SU-DHL-6 (cell line): ENCODE results near the gene ARMC8.

Experiments used
- CTCF ChIP-seq: fragments of 200-600 bp; sonication (generic); IDR thresholded peaks from one replicate; pipeline ENCODE4 v1.5.1; 2017; ENCODE audit warnings: antibody characterized with exemption, mild to moderate bottlenecking, low read length, moderate library complexity; ENCODE audit not compliant: insufficient read depth, poor library complexity, severe bottlenecking
- EZH2phosphoT487 ChIP-seq: fragments of 200-600 bp; sonication (generic), shearing (Covaris generic); conservative IDR thresholded peaks from 2 replicates; pipeline ENCODE4 v1.6.1; 2018; ENCODE audit warnings: mild to moderate bottlenecking, antibody characterized with exemption, low read length, moderate library complexity, mixed read lengths

GRCh38 chr3:138344754-138345153 lies 157.7 kb downstream of the ARMC8 start:
- no peak for TF ChIP-seq CTCF
- TF ChIP-seq EZH2phosphoT487, result no peak
